Measurements from ENCODE around the gene AHDC1. TPM values are rescaled to one million over a fixed set of nuclear protein-coding genes. Genes with fewer than 3 reads are reported as not detected.

Gene AHDC1
- total RNA-seq, 4 donors from 2014 or later, result 25.5 to 91.4 (median 47.8) TPM

- H3K4me3 ChIP-seq (replicated peaks in 1 of 3), result no peak overlapping the region
- no peak overlapping the region for H3K27ac ChIP-seq
- WGBS, 2 donors, result 17 to 27% methylated on average over 6 to 8 of the region's 8 CpGs
- no peak for DNase-seq
- TF ChIP-seq CTCF (IDR thresholded peaks at IDR 0.05), result no peak
- TF ChIP-seq POLR2A (IDR thresholded peaks at IDR 0.05), result no peak
- intact Hi-C loops (cut with DNase I), result no loop called here
- no peaks in the 10 kb centered on the region for H3K36me3 ChIP-seq
- no peaks in the 10 kb centered on the region for H3K9me3 ChIP-seq
- no peaks in the 10 kb centered on the region for H3K27me3 ChIP-seq
- peaks cover 5 to 10% of the 10 kb centered on the region in 2 donors for H3K4me1 ChIP-seq
These were observed 107.3 kb downstream of the AHDC1 start for GRCh38 chr1:27496604-27497155.

- H3K36me3 ChIP-seq, result no peaks in the 10 kb centered on the region
- peak overlapping the region in 1 of 3 donors; percentile 99 for H3K27ac ChIP-seq
- intact Hi-C loops (cut with DNase I), result no loop called here
- no peaks in the 10 kb centered on the region for H3K27me3 ChIP-seq
- no peak for DNase-seq
- TF ChIP-seq CTCF (IDR thresholded peaks at IDR 0.05) (no peak), POLR2A (IDR thresholded peaks at IDR 0.05) (no peak)
- H3K4me3 ChIP-seq (replicated peaks in 1 of 3), result no peak overlapping the region
- 95 to 96% methylated on average over 3 of the region's 3 CpGs for WGBS, 2 donors
- H3K4me1 ChIP-seq, result peaks cover 17 to 30% of the 10 kb centered on the region in 2 donors
- H3K9me3 ChIP-seq, result no peaks in the 10 kb centered on the region
These were observed 111.1 kb downstream of the AHDC1 start for GRCh38 chr1:27492796-27493195.

- Histone ChIP-seq H3K9me3 (no peaks in the 10 kb centered on the region), H3K27me3 (no peaks in the 10 kb centered on the region), H3K4me1 (peaks cover 18 to 31% of the 10 kb centered on the region in 2 donors), H3K4me3 (replicated peaks in 1 of 3) (no peak overlapping the region), H3K36me3 (no peaks in the 10 kb centered on the region), H3K27ac (peak overlapping the region; percentile 45 to 99 (median 74))
- no peak for DNase-seq
- intact Hi-C loops (cut with DNase I), result no loop called here
- TF ChIP-seq POLR2A (IDR thresholded peaks at IDR 0.05) (no peak), CTCF (IDR thresholded peaks at IDR 0.05) (no peak)
- WGBS, 2 donors, result 48 to 50% methylated on average over 7 to 9 of the region's 9 CpGs
These were observed 111.9 kb downstream of the AHDC1 start for GRCh38 chr1:27491748-27492700.

- Histone ChIP-seq H3K4me3 (replicated peaks in 1 of 3) (peak within 1 kb of the TSS; percentile 54 to 95 (median 88)), H3K9me3 (no peaks in the 10 kb centered on the region), H3K27me3 (no peaks in the 10 kb centered on the region), H3K4me1 (peaks cover 18 to 41% of the 10 kb centered on the region in 2 donors), H3K36me3 (no peaks in the 10 kb centered on the region), H3K27ac (peak within 1 kb of the TSS; percentile 95 to 99 (median 98))
- intact Hi-C loops (cut with DNase I), result loop anchor here (10.0 kb wide), 1 partner anchor 65 kb away; no protein-coding TSS in a partner anchor
- WGBS, 2 donors, result 0 to 2% methylated on average over 29 to 30 of the region's 50 CpGs
- DNase-seq, result peak; percentile 97 to 98
- TF ChIP-seq CTCF (IDR thresholded peaks at IDR 0.05), result peak in 2 of 6 experiments; percentile 24 to 26
- TF ChIP-seq POLR2A (IDR thresholded peaks at IDR 0.05), result peak; percentile 85 to 96
These were observed 113.8 kb downstream of the AHDC1 start, which contains the start of gene WASF2 for GRCh38 chr1:27489973-27490741. Gene WASF2, minus strand, starts transcription at chr1:27490167. Its CDS starts 61,277 bp downstream, at chr1:27428890.
